Right atrium auricular region (tissue), 2 donors: ENCODE results near the gene GFER. TPM values are rescaled to one million over a fixed set of nuclear protein-coding genes. Genes with fewer than 3 reads are reported as not detected.

Experiments used
- DNase-seq: peaks from one replicate; pipeline ENCODE4 v3.0.0-alpha.2; 2019; ENCODE audit warnings: low spot score
- H3K27ac ChIP-seq, 2 donors: fragments of 200-600 bp; sonication (generic); 1 replicate in 1 of 2; 2 replicates in 1 of 2; pipeline ENCODE4 v1.5.1; 2016 to 2019
- H3K27me3 ChIP-seq, 2 donors: fragments of 200-600 bp; sonication (generic); one replicate each; pipeline versions ENCODE4 v1.5.1 to v1.6.0; 2017 to 2019
- H3K36me3 ChIP-seq: fragments of 200-600 bp; sonication (generic); one replicate; pipeline ENCODE4 v1.5.1; 2016
- H3K4me1 ChIP-seq, 2 donors: fragments of 200-600 bp; sonication (generic); one replicate each; pipeline versions ENCODE4 v1.5.1 to v1.6.0; 2017 to 2019
- H3K4me3 ChIP-seq, 2 donors: fragments of 200-600 bp; sonication (generic); 1 replicate in 1 of 2; 2 replicates in 1 of 2; pipeline ENCODE4 v1.5.1; 2017 to 2019; ENCODE audit warnings: mild to moderate bottlenecking in 1 of 2, moderate library complexity in 1 of 2
- H3K9me3 ChIP-seq, 2 donors: fragments of 200-600 bp; sonication (generic); one replicate each; pipeline ENCODE4 v1.5.1; 2019
- total RNA-seq, 2 donors: library from RNA; depleted of rRNA; stranded (reverse); fragments of >200 nt; gene quantifications; one replicate each; pipeline ENCODE4 v1.1.0, GENCODE V29; 2016
- TF ChIP-seq, protein P1 (sequence below), 2 donors: fragments of 200-600 bp; sonication (generic); IDR thresholded peaks; one replicate each; pipeline ENCODE4 v1.5.1; 2019; ENCODE audit warnings: antibody characterized with exemption in 2 of 2

Gene GFER
- total RNA-seq, 2 donors from 2014 or later = 11.9 to 12.6 TPM

DNA sequence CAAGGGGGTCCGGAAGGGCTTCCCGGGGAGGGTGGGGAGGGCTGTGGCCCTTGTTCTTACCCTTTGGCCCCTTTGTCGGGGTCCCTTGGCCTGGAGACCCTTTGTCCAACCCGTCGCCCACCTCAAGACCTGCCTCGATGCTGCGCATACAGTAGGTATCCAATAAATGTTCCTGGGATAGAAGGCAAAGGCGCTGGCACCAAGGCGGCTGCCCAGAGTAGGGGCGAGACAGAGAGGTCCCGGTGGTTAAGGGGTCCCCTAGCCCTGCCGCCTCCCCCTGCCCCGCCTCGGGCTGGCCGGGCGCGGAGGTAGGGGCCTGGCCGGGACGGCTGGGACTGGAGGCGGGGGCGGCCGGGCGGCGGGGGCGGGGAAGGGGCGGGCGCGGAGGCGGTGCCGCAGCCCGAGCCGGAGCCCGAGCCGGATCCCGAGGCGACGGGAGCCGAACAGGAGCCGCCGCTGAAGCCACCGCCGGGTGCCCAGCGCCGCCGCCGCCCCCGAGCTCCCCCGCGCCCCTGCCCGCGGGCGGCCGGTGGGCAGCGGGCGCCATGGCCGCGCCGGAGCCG, 42.5 kb downstream of the GFER start, which contains the start of gene NHERF2:
TSS of gene NHERF2 (plus strand) at position 442 of the 563 bp plus-strand sequence. CDS start at position 546, 104 bp downstream.
- H3K27ac ChIP-seq = peak within 1 kb of the TSS; percentile 70 to 79
- DNase-seq = no peak
- H3K4me3 ChIP-seq = peak within 1 kb of the TSS; percentile 56 to 74
- H3K9me3 ChIP-seq = no peaks in the 10 kb centered on the region
- TF ChIP-seq, protein P1, sequence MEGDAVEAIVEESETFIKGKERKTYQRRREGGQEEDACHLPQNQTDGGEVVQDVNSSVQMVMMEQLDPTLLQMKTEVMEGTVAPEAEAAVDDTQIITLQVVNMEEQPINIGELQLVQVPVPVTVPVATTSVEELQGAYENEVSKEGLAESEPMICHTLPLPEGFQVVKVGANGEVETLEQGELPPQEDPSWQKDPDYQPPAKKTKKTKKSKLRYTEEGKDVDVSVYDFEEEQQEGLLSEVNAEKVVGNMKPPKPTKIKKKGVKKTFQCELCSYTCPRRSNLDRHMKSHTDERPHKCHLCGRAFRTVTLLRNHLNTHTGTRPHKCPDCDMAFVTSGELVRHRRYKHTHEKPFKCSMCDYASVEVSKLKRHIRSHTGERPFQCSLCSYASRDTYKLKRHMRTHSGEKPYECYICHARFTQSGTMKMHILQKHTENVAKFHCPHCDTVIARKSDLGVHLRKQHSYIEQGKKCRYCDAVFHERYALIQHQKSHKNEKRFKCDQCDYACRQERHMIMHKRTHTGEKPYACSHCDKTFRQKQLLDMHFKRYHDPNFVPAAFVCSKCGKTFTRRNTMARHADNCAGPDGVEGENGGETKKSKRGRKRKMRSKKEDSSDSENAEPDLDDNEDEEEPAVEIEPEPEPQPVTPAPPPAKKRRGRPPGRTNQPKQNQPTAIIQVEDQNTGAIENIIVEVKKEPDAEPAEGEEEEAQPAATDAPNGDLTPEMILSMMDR (IDR thresholded peaks at IDR 0.05) = no peak
- H3K4me1 ChIP-seq = peaks cover 0 to 64% of the 10 kb centered on the region in 2 donors
- no peaks in the 10 kb centered on the region for H3K27me3 ChIP-seq
- peaks cover 11% of the 10 kb centered on the region for H3K36me3 ChIP-seq

DNA sequence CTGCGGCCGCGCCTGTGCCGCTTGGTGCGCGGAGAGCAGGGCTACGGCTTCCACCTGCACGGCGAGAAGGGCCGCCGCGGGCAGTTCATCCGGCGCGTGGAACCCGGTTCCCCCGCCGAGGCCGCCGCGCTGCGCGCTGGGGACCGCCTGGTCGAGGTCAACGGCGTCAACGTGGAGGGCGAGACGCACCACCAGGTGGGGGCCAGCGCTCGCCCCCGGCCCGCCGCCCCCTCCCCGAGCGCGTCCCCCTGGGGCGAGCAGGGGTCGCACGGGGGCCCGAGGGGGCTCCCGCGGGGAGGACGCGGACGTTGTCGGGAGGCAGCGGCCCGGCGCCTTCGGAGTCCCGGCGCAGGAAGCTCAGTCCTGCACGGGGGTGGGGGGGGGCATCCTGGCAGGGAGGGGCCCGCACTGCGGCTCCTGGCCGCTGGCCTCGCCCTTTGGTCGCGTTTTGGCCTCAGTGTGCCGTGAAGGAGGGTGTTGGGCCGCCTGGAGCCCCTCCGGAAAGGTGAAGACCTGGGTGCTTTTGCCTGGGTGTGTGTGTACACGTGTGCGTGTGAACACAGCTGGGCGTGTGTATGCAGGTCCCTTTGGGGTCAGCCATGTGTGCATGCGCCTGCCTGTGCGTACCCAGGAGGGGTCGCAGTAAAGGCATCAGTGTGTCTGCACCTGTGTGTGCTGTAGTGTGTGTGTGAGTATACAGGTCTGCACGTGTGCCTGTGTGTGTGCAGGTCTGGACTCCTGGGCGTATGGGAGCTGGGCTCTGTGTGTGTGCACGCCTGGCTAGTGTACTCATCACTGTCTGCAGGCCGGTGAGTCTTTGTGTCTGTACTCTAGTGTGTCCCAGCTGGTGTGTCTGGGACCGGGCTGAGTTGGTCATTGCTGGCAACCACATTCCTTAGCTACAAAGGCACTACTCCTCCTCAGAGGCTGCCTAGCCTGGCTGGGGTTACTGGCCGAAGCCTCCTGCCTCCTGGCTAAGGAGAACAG, 43.3 kb downstream of the GFER start:
- no peak for DNase-seq
- Histone ChIP-seq H3K4me3 (peak overlapping the region; percentile 56 to 74), H3K36me3 (peaks cover 11% of the 10 kb centered on the region), H3K4me1 (peaks cover 0 to 68% of the 10 kb centered on the region in 2 donors), H3K27me3 (no peaks in the 10 kb centered on the region), H3K9me3 (no peaks in the 10 kb centered on the region), H3K27ac (peak overlapping the region; percentile 70 to 79)
- TF ChIP-seq, protein P1 (IDR thresholded peaks at IDR 0.05) = no peak

DNA sequence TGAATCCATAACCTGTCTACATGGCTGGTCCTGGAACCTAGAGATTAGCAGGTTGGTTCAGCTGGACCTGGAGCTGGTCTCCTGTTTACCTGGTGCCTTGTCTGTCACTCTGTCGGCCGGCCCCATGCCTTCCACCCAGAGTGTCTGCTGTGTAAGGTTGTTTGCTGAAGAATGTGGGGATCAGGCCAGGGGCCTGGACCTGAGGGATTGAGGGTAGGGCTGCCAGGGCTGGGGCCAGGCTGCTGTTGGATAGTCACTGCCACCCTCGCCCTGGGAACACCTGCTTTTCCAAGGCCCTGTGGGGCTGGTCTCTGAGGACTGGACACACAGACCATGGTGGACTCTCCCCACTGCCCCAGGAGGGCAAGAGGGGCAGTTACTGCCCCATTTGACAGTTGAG, 44.2 kb downstream of the GFER start:
- Histone ChIP-seq H3K9me3 (no peaks in the 10 kb centered on the region), H3K27ac (peak overlapping the region; percentile 48 to 79), H3K4me3 (peak overlapping the region; percentile 56 to 74), H3K36me3 (peaks cover 11% of the 10 kb centered on the region), H3K4me1 (peaks cover 0 to 68% of the 10 kb centered on the region in 2 donors), H3K27me3 (no peaks in the 10 kb centered on the region)
- TF ChIP-seq, protein P1 (IDR thresholded peaks at IDR 0.05) = no peak
- no peak for DNase-seq

DNA sequence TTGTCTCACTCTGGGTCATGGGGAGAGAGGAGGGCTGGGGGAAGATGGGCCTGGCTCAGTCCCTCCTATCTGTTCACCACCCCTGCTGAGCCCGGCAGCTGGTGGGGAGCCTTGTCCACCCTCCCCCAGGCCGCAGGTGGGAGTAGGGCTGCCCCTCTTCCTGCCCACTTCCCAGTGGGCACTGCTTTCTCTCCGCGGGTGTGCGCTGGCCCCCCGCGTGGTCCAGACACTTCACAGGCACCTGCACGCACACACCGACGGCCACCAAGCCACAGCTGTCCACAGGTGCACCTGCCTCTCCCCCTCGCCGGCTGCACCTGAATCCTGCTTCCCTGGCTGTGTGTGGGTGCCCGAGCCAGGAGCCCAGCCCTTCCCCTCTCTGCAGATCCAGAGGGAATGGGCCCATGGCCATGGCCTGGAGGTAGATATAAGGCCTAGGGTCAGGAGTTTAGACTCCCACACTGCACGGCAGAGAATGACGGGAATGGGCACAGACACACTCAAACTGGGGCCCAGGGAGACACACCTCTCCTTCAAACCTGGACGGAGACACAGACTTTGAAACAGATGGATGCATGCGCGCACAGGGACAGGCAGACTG, 44.7 kb downstream of the GFER start:
- TF ChIP-seq, protein P1 (IDR thresholded peaks at IDR 0.05) = no peak
- peak overlapping the region; percentile 56 to 74 for H3K4me3 ChIP-seq
- peaks cover 11% of the 10 kb centered on the region for H3K36me3 ChIP-seq
- H3K9me3 ChIP-seq = no peaks in the 10 kb centered on the region
- peak overlapping the region; percentile 48 to 79 for H3K27ac ChIP-seq
- DNase-seq = no peak
- H3K4me1 ChIP-seq = peaks cover 0 to 70% of the 10 kb centered on the region in 2 donors
- no peaks in the 10 kb centered on the region for H3K27me3 ChIP-seq

DNA sequence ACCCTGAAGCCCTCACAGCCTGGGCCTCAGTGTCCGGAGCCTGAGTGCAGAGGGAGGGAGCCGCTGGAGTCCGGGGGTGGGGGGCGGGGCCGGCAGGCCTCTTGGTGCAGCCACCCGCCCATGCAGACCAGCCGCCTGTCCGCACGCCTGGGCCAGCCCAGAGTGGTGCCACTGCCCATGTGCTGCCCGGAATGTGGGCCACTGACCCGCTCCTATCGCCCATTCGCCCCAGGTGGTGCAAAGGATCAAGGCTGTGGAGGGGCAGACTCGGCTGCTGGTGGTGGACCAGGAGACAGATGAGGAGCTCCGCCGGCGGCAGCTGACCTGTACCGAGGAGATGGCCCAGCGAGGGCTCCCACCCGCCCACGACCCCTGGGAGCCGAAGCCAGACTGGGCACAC, 45.4 kb downstream of the GFER start:
- DNase-seq = no peak
- H3K4me1 ChIP-seq = peaks cover 0 to 68% of the 10 kb centered on the region in 2 donors

More for the DNA sequence above, 45.4 kb downstream of the GFER start:
- Histone ChIP-seq H3K4me3 (peak overlapping the region; percentile 56 to 74), H3K9me3 (no peaks in the 10 kb centered on the region), H3K36me3 (peaks cover 11% of the 10 kb centered on the region), H3K27ac (peak overlapping the region; percentile 84 to 85), H3K27me3 (no peaks in the 10 kb centered on the region)
- TF ChIP-seq, protein P1 (IDR thresholded peaks at IDR 0.05) = no peak
